Activated B cell treated with CpG ODN at 0.5 μM for 24 hours (primary cell): ENCODE measurements around the gene CYP4F11. TPM values are rescaled to one million over a fixed set of nuclear protein-coding genes. Genes with fewer than 3 reads are reported as not detected.
"Not testable (repeated sequence)": the region's sequence is repeated elsewhere in the genome, so short reads cannot be mapped to it uniquely, and the experiment has no call there.

Experiments used
- ATAC-seq: fragments of 200-7000 bp; cut with Tn5 transposase; one replicate; pipeline ENCODE4 v1.10.0; 2021; ENCODE audit warnings: low read depth, mild to moderate bottlenecking, moderate library complexity
- CTCF ChIA-PET: fragments of 350-600 bp; sonication (Branson Sonifier 250); formaldehyde crosslinking; loops from one replicate; lab custom pipeline; 2021; ENCODE audit warnings: antibody characterized with exemption; lab: Charles Lee
- POLR2A ChIA-PET: fragments of 350-600 bp; sonication (Branson Sonifier 250); formaldehyde crosslinking; loops from one replicate; lab custom pipeline; 2021; ENCODE audit warnings: antibody characterized with exemption; lab: Charles Lee
- DNase-seq: peaks from one replicate; pipeline ENCODE4 v3.0.0; 2022
- H3K27ac Mint-ChIP-seq: one replicate; pipeline ENCODE4 v1.8.0; 2020; ENCODE audit warnings: mixed read lengths
- H3K27me3 Mint-ChIP-seq: one replicate; pipeline ENCODE4 v1.8.0; 2021; ENCODE audit warnings: mixed read lengths
- H3K36me3 Mint-ChIP-seq: one replicate; pipeline ENCODE4 v1.8.0; 2021; ENCODE audit warnings: low read depth, mixed read lengths
- H3K4me1 Mint-ChIP-seq: one replicate; pipeline ENCODE4 v1.8.0; 2021; ENCODE audit warnings: mixed read lengths
- H3K4me3 Mint-ChIP-seq: one replicate; pipeline ENCODE4 v1.8.0; 2020; ENCODE audit warnings: mild to moderate bottlenecking, mixed read lengths
- H3K9me3 Mint-ChIP-seq: one replicate; pipeline ENCODE4 v1.8.0; 2020; ENCODE audit warnings: mixed read lengths
- CTCF ChIP-seq: fragments of 200-600 bp; IDR thresholded peaks from one replicate; pipeline ENCODE4 v1.8.0; 2022; ENCODE audit warnings: antibody characterized with exemption, mild to moderate bottlenecking
- intact Hi-C: fragments of 100-400 bp; cut with micrococcal nuclease; formaldehyde crosslinking; loops from one replicate; pipeline ENCODE4 v1.15.1; 2024
- total RNA-seq: library from RNA; stranded (reverse); gene quantifications from 2 replicates; pipeline ENCODE4 v1.2.3, GENCODE V29; 2022

Gene CYP4F11
- total RNA-seq, 1 donor from 2014 or later, result not detected

GRCh38 chr19:15935167-15935702 is 906 bp upstream of the CYP4F11 start:
- no peak overlapping the region for H3K4me3 Mint-ChIP-seq

GRCh38 chr19:15933761-15934331 is 483 bp downstream of the CYP4F11 start:
- H3K27me3 Mint-ChIP-seq, DNase-seq, H3K9me3 Mint-ChIP-seq, ATAC-seq, H3K36me3 Mint-ChIP-seq, H3K4me3 Mint-ChIP-seq, H3K27ac Mint-ChIP-seq, intact Hi-C loops, POLR2A ChIA-PET, H3K4me1 Mint-ChIP-seq, CTCF ChIA-PET: not testable (repeated sequence)

More at GRCh38 chr19:15935167-15935702, 906 bp upstream of the CYP4F11 start:
- no peaks in the 10 kb centered on the region for H3K36me3 Mint-ChIP-seq
- no peak for ATAC-seq
- ChIA-PET POLR2A (no interaction called here), CTCF (no interaction called here)
- peaks cover 9% of the 10 kb centered on the region for H3K4me1 Mint-ChIP-seq
- H3K27me3 Mint-ChIP-seq, result peaks cover 2% of the 10 kb centered on the region
- TF ChIP-seq CTCF, result no peak
- H3K27ac Mint-ChIP-seq, result no peak overlapping the region
- intact Hi-C loops, result no loop called here
- H3K9me3 Mint-ChIP-seq, result no peaks in the 10 kb centered on the region
- no peak for DNase-seq

GRCh38 chr19:15928321-15928720 is 6.0 kb downstream of the CYP4F11 start:
- DNase-seq, result no peak
- H3K27me3 Mint-ChIP-seq, result peaks cover 26% of the 10 kb centered on the region

GRCh38 chr19:15926484-15926883 is 7.8 kb downstream of the CYP4F11 start:
- H3K36me3 Mint-ChIP-seq, result no peaks in the 10 kb centered on the region
- no peak for ATAC-seq
- H3K4me3 Mint-ChIP-seq, result no peak overlapping the region
- H3K4me1 Mint-ChIP-seq, result no peaks in the 10 kb centered on the region
- no peak for TF ChIP-seq CTCF
- intact Hi-C loops, result no loop called here
- no peak overlapping the region for H3K27ac Mint-ChIP-seq
- no peak for DNase-seq
- ChIA-PET POLR2A (no interaction called here), CTCF (no interaction called here)
- H3K27me3 Mint-ChIP-seq, result peaks cover 35% of the 10 kb centered on the region
- no peaks in the 10 kb centered on the region for H3K9me3 Mint-ChIP-seq

More at GRCh38 chr19:15928321-15928720, 6.0 kb downstream of the CYP4F11 start:
- Mint-ChIP-seq H3K4me3 (no peak overlapping the region), H3K9me3 (no peaks in the 10 kb centered on the region), H3K27ac (no peak overlapping the region), H3K4me1 (no peaks in the 10 kb centered on the region), H3K36me3 (no peaks in the 10 kb centered on the region)
- CTCF ChIA-PET, result no interaction called here
- no peak for TF ChIP-seq CTCF
- no peak for ATAC-seq
- intact Hi-C loops, result no loop called here
- POLR2A ChIA-PET, result no interaction called here

- Mint-ChIP-seq H3K27me3 (peaks cover 36% of the 10 kb centered on the region), H3K27ac (no peak overlapping the region)
Observed at GRCh38 chr19:15923702-15924101, 10.6 kb downstream of the CYP4F11 start.

More at GRCh38 chr19:15923702-15924101, 10.6 kb downstream of the CYP4F11 start:
- no peak for TF ChIP-seq CTCF
- intact Hi-C loops, result no loop called here
- ATAC-seq (no peak), DNase-seq (no peak)
- no peaks in the 10 kb centered on the region for H3K4me1 Mint-ChIP-seq
- no peaks in the 10 kb centered on the region for H3K36me3 Mint-ChIP-seq
- H3K4me3 Mint-ChIP-seq, result no peak overlapping the region
- ChIA-PET CTCF (no interaction called here), POLR2A (no interaction called here)
- H3K9me3 Mint-ChIP-seq, result no peaks in the 10 kb centered on the region
